GM10266 (cell line): Measurements from ENCODE around the gene LMO7.

ENCODE experiments used
- DNase-seq: peaks from one replicate; pipeline ENCODE4 v3.0.0; 2012; ENCODE audit errors: extremely low spot score
- TF ChIP-seq, protein P1 (sequence below): IDR thresholded peaks from 2 replicates; pipeline ENCODE4 v1.5.1; 2012; ENCODE audit warnings: mild to moderate bottlenecking, low read depth; ENCODE audit not compliant: control insufficient read depth, insufficient read depth; ENCODE audit errors: missing control alignments

LMO7 gene

DNA sequence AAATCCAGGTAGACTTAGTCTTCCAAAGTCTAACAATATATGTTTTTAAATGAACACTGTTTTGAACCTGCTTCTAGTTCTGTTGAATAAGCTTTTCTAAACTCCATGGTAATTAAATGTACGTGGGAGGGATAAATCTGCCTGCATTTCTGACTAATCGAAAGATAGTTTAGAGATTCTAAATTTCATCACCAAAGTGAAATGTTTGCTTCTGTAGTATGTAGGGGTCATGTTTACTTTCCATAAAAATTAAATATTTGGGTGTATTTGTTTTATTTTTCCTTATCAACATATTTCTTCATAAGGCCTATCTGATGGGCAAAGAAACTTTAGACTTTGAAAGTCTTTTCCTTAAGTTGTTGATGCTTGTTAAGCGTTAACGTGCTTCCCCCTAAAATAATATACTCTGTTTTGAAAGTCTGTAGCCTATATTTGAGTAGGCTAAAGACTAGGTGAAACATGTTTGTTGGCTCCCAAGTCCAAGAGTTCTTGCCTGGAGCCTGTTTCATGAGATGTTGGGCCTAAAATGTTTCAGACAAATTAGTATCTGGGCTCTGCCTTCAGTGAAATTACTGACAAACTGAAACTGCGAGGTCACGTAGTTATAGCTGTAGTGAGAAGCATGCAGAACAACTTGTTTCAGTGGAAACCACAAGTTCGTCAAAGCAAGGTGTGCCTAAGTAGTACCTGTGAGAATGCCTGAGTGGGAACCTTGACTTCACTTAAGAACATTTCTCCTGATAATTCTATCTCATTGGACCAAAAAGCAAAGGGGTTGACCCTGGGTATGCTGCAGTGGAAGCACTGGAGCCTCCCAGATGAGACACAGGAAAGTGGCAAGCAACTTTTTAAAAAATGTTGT is 126.2 kb downstream of the LMO7 start:
- TF ChIP-seq, protein P1, sequence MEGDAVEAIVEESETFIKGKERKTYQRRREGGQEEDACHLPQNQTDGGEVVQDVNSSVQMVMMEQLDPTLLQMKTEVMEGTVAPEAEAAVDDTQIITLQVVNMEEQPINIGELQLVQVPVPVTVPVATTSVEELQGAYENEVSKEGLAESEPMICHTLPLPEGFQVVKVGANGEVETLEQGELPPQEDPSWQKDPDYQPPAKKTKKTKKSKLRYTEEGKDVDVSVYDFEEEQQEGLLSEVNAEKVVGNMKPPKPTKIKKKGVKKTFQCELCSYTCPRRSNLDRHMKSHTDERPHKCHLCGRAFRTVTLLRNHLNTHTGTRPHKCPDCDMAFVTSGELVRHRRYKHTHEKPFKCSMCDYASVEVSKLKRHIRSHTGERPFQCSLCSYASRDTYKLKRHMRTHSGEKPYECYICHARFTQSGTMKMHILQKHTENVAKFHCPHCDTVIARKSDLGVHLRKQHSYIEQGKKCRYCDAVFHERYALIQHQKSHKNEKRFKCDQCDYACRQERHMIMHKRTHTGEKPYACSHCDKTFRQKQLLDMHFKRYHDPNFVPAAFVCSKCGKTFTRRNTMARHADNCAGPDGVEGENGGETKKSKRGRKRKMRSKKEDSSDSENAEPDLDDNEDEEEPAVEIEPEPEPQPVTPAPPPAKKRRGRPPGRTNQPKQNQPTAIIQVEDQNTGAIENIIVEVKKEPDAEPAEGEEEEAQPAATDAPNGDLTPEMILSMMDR: no peak
- peak; percentile 42 for DNase-seq

DNA sequence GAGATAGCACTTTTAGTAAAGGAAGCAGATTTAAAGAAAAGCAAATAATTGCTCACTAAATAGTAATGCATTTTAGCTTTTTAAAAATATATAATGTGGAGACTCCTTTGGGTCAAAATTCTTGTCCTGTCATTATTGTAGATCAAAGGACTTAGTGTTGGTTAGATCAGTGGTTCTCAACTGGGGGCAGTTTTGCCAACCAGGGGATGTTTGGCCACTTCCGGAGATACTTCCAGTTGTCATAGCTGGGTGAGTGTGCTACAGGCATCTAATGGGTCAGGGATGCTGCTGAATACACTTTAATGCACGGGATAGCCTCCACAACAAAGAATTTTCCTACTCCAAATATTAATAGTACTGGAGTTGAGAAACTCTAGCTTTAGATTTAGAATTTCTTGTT is 126.8 kb downstream of the LMO7 start:
- TF ChIP-seq, protein P1: no peak
- no peak for DNase-seq

DNA sequence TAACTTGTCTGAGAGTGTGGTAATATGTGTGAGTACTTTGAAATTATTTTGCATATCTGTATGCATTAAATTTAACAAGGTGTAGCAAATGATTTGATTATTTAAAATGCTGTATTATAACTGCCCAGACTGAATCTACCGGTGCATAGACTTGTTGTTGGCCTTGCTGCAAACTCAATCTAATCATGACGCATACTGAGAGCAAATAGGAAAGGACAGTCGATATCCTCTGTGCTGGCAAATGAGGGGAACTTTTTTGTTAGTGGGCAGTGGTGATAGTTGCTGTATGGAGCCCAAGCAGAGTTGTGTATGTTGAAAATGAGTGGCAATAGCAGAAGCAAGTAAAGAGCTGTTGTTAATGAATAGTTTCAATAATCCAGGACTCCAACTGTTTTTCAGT is 127.4 kb downstream of the LMO7 start:
- TF ChIP-seq, protein P1: no peak
- DNase-seq: no peak

DNA sequence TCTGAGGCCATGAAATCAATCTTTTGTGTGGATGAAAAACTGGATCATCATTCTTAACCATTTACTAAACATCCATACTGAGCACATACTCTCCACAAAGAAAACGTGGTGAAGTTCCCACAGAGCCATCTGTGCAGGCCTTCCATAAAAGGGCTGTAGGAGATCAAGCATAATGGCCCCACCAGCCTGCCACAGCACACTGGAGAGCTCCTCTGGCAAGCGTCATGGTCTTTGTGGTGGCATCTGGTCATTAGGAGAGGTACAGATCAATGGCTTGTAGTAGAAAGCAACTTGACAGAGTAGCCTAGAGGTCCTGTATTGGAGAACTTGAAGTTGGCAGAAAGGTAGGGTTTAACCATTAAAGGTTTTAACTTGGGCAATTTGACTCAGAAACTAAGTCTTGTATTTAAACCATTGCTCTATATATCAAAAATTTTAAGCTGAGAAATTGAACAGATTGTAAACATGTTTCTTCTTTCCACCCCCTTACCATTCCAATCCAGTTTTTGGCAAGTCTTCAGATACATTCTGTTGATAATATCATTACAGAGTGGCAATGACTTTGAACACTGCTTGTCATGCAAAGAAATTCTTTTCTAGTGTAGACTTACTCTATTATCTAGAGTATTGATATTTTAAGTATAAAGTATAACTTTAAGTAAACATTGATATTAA is 128.3 kb downstream of the LMO7 start:
- DNase-seq: no peak
- TF ChIP-seq, protein P1: no peak

DNA sequence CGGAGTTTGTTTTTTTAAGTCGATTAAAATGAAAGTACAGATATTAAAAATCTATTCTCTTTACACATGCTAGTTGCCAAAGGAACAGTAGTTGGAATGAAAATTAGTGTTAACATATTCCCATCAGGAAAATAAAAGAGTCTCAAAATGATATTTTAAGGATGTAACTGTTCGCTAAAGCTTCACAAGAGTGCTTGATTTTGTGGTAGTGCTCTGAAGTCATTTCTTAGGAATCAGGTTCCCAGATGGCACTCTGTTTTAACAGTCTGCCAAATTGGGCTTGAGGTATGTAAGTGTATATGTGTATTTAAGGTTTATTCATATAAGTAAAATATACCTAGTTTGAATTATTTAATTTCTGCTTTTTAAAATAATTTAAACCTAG is 128.8 kb downstream of the LMO7 start:
- TF ChIP-seq, protein P1: no peak
- no peak for DNase-seq

DNA sequence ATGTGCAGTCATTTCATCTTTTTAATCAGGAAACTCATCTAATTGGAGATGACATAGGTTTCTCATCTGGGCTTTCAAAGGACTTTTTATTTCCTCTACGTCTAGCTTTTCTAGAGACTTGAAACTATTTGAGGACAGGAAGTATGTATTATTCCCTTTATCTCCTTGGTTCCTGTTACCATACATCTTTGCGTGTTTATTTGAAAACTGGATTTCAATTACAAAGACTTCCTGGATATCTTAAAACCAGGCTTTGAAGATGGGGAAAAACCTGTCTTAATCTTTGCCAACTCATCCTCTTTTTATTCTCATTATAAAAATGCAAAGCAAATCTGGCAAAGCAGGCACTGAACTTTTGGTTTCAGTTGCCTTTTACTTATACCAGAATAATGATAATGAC is 130.5 kb downstream of the LMO7 start:
- DNase-seq: no peak
- TF ChIP-seq, protein P1: no peak
